Measurements from ENCODE around the gene PNPLA5. TPM values are rescaled to one million over a fixed set of nuclear protein-coding genes. Genes with fewer than 3 reads are reported as not detected.

Gene PNPLA5
- total and polyA plus RNA-seq, 2 donors: 0.07 TPM; not detected in 1

GRCh38 chr22:43854121-43854785, 37.6 kb downstream of the PNPLA5 start:
- Histone ChIP-seq H3K27me3 (ENCODE audit: control insufficient read depth in 2 of 2, insufficient read depth in 1 of 2, low read length in 1 of 2) (no peaks in the 10 kb centered on the region), H3K9me3 (ENCODE audit: control insufficient read depth in 2 of 2, insufficient read depth in 1 of 2, low read length in 1 of 2) (no peaks in the 10 kb centered on the region), H3K4me3 (ENCODE audit: low read length in 2 of 2) (no peak overlapping the region), H3K4me1 (ENCODE audit: control insufficient read depth in 2 of 2, insufficient read depth in 2 of 2, low read length in 2 of 2) (no peaks in the 10 kb centered on the region), H3K36me3 (ENCODE audit: control insufficient read depth in 2 of 2, insufficient read depth in 2 of 2, low read length in 1 of 2) (no peaks in the 10 kb centered on the region), H3K27ac (ENCODE audit: low read depth in 1 of 2, low read length in 1 of 2) (no peak overlapping the region)
- no peak for DNase-seq (ENCODE audit: low read depth in 6 of 9, low spot score in 9 of 9)
- 94% methylated on average over 14 of the region's 14 CpGs for WGBS

- no peaks in the 10 kb centered on the region for H3K27me3 ChIP-seq (ENCODE audit: control insufficient read depth in 2 of 2, insufficient read depth in 1 of 2, low read length in 1 of 2)
- no peak overlapping the region for H3K27ac ChIP-seq (ENCODE audit: low read depth in 1 of 2, low read length in 1 of 2)
- H3K36me3 ChIP-seq (ENCODE audit: control insufficient read depth in 2 of 2, insufficient read depth in 2 of 2, low read length in 1 of 2): no peaks in the 10 kb centered on the region
- H3K9me3 ChIP-seq (ENCODE audit: control insufficient read depth in 2 of 2, insufficient read depth in 1 of 2, low read length in 1 of 2): no peaks in the 10 kb centered on the region
- H3K4me3 ChIP-seq (ENCODE audit: low read length in 2 of 2): no peak overlapping the region
- DNase-seq (ENCODE audit: low read depth in 6 of 9, low spot score in 9 of 9): no peak
- WGBS: 91% methylated on average over 10 of the region's 10 CpGs
- H3K4me1 ChIP-seq (ENCODE audit: control insufficient read depth in 2 of 2, insufficient read depth in 2 of 2, low read length in 2 of 2): no peaks in the 10 kb centered on the region
These were observed 38.4 kb downstream of the PNPLA5 start for GRCh38 chr22:43853328-43853931.

- Histone ChIP-seq H3K36me3 (ENCODE audit: control insufficient read depth in 2 of 2, insufficient read depth in 2 of 2, low read length in 1 of 2) (no peaks in the 10 kb centered on the region), H3K4me3 (ENCODE audit: low read length in 2 of 2) (no peak overlapping the region), H3K9me3 (ENCODE audit: control insufficient read depth in 2 of 2, insufficient read depth in 1 of 2, low read length in 1 of 2) (no peaks in the 10 kb centered on the region), H3K4me1 (ENCODE audit: control insufficient read depth in 2 of 2, insufficient read depth in 2 of 2, low read length in 2 of 2) (no peaks in the 10 kb centered on the region), H3K27me3 (ENCODE audit: control insufficient read depth in 2 of 2, insufficient read depth in 1 of 2, low read length in 1 of 2) (no peaks in the 10 kb centered on the region), H3K27ac (ENCODE audit: low read depth in 1 of 2, low read length in 1 of 2) (no peak overlapping the region)
- DNase-seq (ENCODE audit: low read depth in 6 of 9, low spot score in 9 of 9): no peak
- WGBS: 54% methylated on average over 19 of the region's 19 CpGs
These were observed 39.1 kb downstream of the PNPLA5 start for GRCh38 chr22:43852573-43853327.

GRCh38 chr22:43851979-43852307, 39.9 kb downstream of the PNPLA5 start:
- H3K27ac ChIP-seq (ENCODE audit: low read depth in 1 of 2, low read length in 1 of 2): no peak overlapping the region

GRCh38 chr22:43851058-43851978, 40.5 kb downstream of the PNPLA5 start:
- no peaks in the 10 kb centered on the region for H3K27me3 ChIP-seq (ENCODE audit: control insufficient read depth in 2 of 2, insufficient read depth in 1 of 2, low read length in 1 of 2)
- DNase-seq (ENCODE audit: low read depth in 6 of 9, low spot score in 9 of 9): no peak
- no peaks in the 10 kb centered on the region for H3K36me3 ChIP-seq (ENCODE audit: control insufficient read depth in 2 of 2, insufficient read depth in 2 of 2, low read length in 1 of 2)
- no peaks in the 10 kb centered on the region for H3K4me1 ChIP-seq (ENCODE audit: control insufficient read depth in 2 of 2, insufficient read depth in 2 of 2, low read length in 2 of 2)
- no peak overlapping the region for H3K27ac ChIP-seq (ENCODE audit: low read depth in 1 of 2, low read length in 1 of 2)
- H3K4me3 ChIP-seq (ENCODE audit: low read length in 2 of 2): no peak overlapping the region
- WGBS: 85% methylated on average over 13 of the region's 13 CpGs
- H3K9me3 ChIP-seq (ENCODE audit: control insufficient read depth in 2 of 2, insufficient read depth in 1 of 2, low read length in 1 of 2): no peaks in the 10 kb centered on the region

More at GRCh38 chr22:43851979-43852307, 39.9 kb downstream of the PNPLA5 start:
- DNase-seq (ENCODE audit: low read depth in 6 of 9, low spot score in 9 of 9): no peak
- H3K36me3 ChIP-seq (ENCODE audit: control insufficient read depth in 2 of 2, insufficient read depth in 2 of 2, low read length in 1 of 2): no peaks in the 10 kb centered on the region
- WGBS: 61% methylated on average over 3 of the region's 3 CpGs
- no peak overlapping the region for H3K4me3 ChIP-seq (ENCODE audit: low read length in 2 of 2)
- no peaks in the 10 kb centered on the region for H3K27me3 ChIP-seq (ENCODE audit: control insufficient read depth in 2 of 2, insufficient read depth in 1 of 2, low read length in 1 of 2)
- H3K9me3 ChIP-seq (ENCODE audit: control insufficient read depth in 2 of 2, insufficient read depth in 1 of 2, low read length in 1 of 2): no peaks in the 10 kb centered on the region
- no peaks in the 10 kb centered on the region for H3K4me1 ChIP-seq (ENCODE audit: control insufficient read depth in 2 of 2, insufficient read depth in 2 of 2, low read length in 2 of 2)

- H3K27ac ChIP-seq (ENCODE audit: low read depth in 1 of 2, low read length in 1 of 2): no peak overlapping the region
- no peaks in the 10 kb centered on the region for H3K9me3 ChIP-seq (ENCODE audit: control insufficient read depth in 2 of 2, insufficient read depth in 1 of 2, low read length in 1 of 2)
- H3K27me3 ChIP-seq (ENCODE audit: control insufficient read depth in 2 of 2, insufficient read depth in 1 of 2, low read length in 1 of 2): no peaks in the 10 kb centered on the region
- no peak for DNase-seq (ENCODE audit: low read depth in 6 of 9, low spot score in 9 of 9)
- no peak overlapping the region for H3K4me3 ChIP-seq (ENCODE audit: low read length in 2 of 2)
- whole genome bisulfite sequencing: 86% methylated on average over 12 of the region's 12 CpGs
- no peaks in the 10 kb centered on the region for H3K36me3 ChIP-seq (ENCODE audit: control insufficient read depth in 2 of 2, insufficient read depth in 2 of 2, low read length in 1 of 2)
- H3K4me1 ChIP-seq (ENCODE audit: control insufficient read depth in 2 of 2, insufficient read depth in 2 of 2, low read length in 2 of 2): no peaks in the 10 kb centered on the region
These were observed 41.3 kb downstream of the PNPLA5 start for GRCh38 chr22:43850529-43850928.

GRCh38 chr22:43849731-43850130, 42.1 kb downstream of the PNPLA5 start:
- 85% methylated on average over 13 of the region's 13 CpGs for WGBS
- H3K36me3 ChIP-seq (ENCODE audit: control insufficient read depth in 2 of 2, insufficient read depth in 2 of 2, low read length in 1 of 2): no peaks in the 10 kb centered on the region
- no peaks in the 10 kb centered on the region for H3K9me3 ChIP-seq (ENCODE audit: control insufficient read depth in 2 of 2, insufficient read depth in 1 of 2, low read length in 1 of 2)
- H3K27ac ChIP-seq (ENCODE audit: low read depth in 1 of 2, low read length in 1 of 2): no peak overlapping the region
- DNase-seq (ENCODE audit: low read depth in 6 of 9, low spot score in 9 of 9): no peak
- H3K27me3 ChIP-seq (ENCODE audit: control insufficient read depth in 2 of 2, insufficient read depth in 1 of 2, low read length in 1 of 2): no peaks in the 10 kb centered on the region
- H3K4me3 ChIP-seq (ENCODE audit: low read length in 2 of 2): no peak overlapping the region
- no peaks in the 10 kb centered on the region for H3K4me1 ChIP-seq (ENCODE audit: control insufficient read depth in 2 of 2, insufficient read depth in 2 of 2, low read length in 2 of 2)

- DNase-seq (ENCODE audit: low read depth in 6 of 9, low spot score in 9 of 9): no peak
- no peaks in the 10 kb centered on the region for H3K9me3 ChIP-seq (ENCODE audit: control insufficient read depth in 2 of 2, insufficient read depth in 1 of 2, low read length in 1 of 2)
- H3K27me3 ChIP-seq (ENCODE audit: control insufficient read depth in 2 of 2, insufficient read depth in 1 of 2, low read length in 1 of 2): no peaks in the 10 kb centered on the region
- 76% methylated on average over 16 of the region's 16 CpGs for WGBS
- H3K4me3 ChIP-seq (ENCODE audit: low read length in 2 of 2): no peak overlapping the region
- no peaks in the 10 kb centered on the region for H3K4me1 ChIP-seq (ENCODE audit: control insufficient read depth in 2 of 2, insufficient read depth in 2 of 2, low read length in 2 of 2)
- H3K27ac ChIP-seq (ENCODE audit: low read depth in 1 of 2, low read length in 1 of 2): no peak overlapping the region
- H3K36me3 ChIP-seq (ENCODE audit: control insufficient read depth in 2 of 2, insufficient read depth in 2 of 2, low read length in 1 of 2): no peaks in the 10 kb centered on the region
These were observed 43.2 kb downstream of the PNPLA5 start for GRCh38 chr22:43848366-43849171.

All from thymus (tissue), 11 donors.